Breast epithelium (tissue), 4 donors: ENCODE results near the gene MRPS27. TPM values are rescaled to one million over a fixed set of nuclear protein-coding genes. Genes with fewer than 3 reads are reported as not detected.

Experiments used
- DNase-seq, 2 donors: peaks; one replicate each; pipeline ENCODE4 v3.0.0-alpha.2; 2019; ENCODE audit warnings: low spot score in 2 of 2
- H3K27ac ChIP-seq, 2 donors: fragments of 200-600 bp; sonication (generic) in 1 of 2; one replicate each; pipeline ENCODE4 v1.5.1; 2016 to 2019; ENCODE audit warnings: mild to moderate bottlenecking in 1 of 2
- H3K27me3 ChIP-seq, 2 donors: fragments of 200-600 bp; sonication (generic) in 1 of 2; one replicate each; pipeline versions ENCODE4 v1.5.1 to v1.6.0; 2017 to 2019; ENCODE audit warnings: control low read depth in 1 of 2, mild to moderate bottlenecking in 1 of 2
- H3K36me3 ChIP-seq: fragments of 200-600 bp; one replicate; pipeline ENCODE4 v1.5.1; 2019
- H3K4me1 ChIP-seq, 2 donors: fragments of 200-600 bp; sonication (generic); one replicate each; pipeline ENCODE4 v1.5.1; 2016 to 2019; ENCODE audit warnings: control low read depth in 1 of 2
- H3K4me3 ChIP-seq, 3 donors: fragments of 200-600 bp; sonication (generic); 1 replicate in 2 of 3; 2 replicates in 1 of 3; pipeline ENCODE4 v1.5.1; 2016 to 2019; ENCODE audit warnings: mild to moderate bottlenecking in 3 of 3, moderate library complexity in 2 of 3
- H3K9me3 ChIP-seq, 2 donors: fragments of 200-600 bp; sonication (generic) in 1 of 2; one replicate each; pipeline ENCODE4 v1.5.1; 2016 to 2019; ENCODE audit warnings: control low read depth in 1 of 2
- POLR2A ChIP-seq: fragments of 450-650 bp; IDR thresholded peaks from one replicate; pipeline ENCODE4 v1.6.1; 2016; ENCODE audit warnings: antibody characterized with exemption, mild to moderate bottlenecking, moderate library complexity
- POLR2AphosphoS5 ChIP-seq, 3 donors: sonication (generic); formaldehyde crosslinking; IDR thresholded peaks; one replicate each; pipeline ENCODE4 v1.6.1; 2017; ENCODE audit warnings: antibody characterized with exemption in 3 of 3
- intact Hi-C: fragments of 100-400 bp; cut with DNase I; formaldehyde crosslinking; loops from one replicate; pipeline ENCODE4 v1.15.1; 2023; ENCODE audit warnings: low total_unique reads
- total RNA-seq, 3 donors: library from RNA; depleted of rRNA; stranded (reverse); fragments of >200 nt; gene quantifications; one replicate each; pipeline ENCODE4 v1.1.0, GENCODE V29; 2016
- TF ChIP-seq, protein P1 (sequence below), 3 donors: fragments of 450-650 bp; IDR thresholded peaks; one replicate each; pipeline ENCODE4 v1.5.1; 2016 to 2017; ENCODE audit warnings: antibody characterized with exemption in 3 of 3, mild to moderate bottlenecking in 3 of 3, moderate library complexity in 3 of 3

Gene MRPS27
- total RNA-seq, 3 donors from 2014 or later: 47.8 to 71.3 (median 51.8) TPM

DNA sequence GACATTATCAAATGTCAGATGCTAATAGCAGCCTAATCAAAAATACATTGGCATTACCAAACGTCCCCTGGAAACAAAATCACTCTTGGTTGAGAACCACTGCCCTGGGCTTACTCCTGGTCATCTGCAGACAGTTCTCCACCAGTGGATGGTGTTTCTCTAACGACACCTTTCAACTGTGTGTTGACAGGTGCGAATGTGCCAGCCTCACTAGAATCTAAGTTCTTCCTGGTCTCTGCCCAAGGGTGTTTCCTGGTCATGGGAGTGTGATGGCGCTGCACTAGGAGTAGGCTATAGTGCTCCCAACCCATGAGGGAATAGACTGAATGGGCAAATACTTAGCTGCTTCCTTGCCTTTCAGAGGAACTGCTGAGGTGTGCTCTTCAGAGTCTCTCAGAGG is 105.9 kb downstream of the MRPS27 start:
- Histone ChIP-seq H3K4me1 (peaks cover 0 to 13% of the 10 kb centered on the region in 2 donors), H3K36me3 (no peaks in the 10 kb centered on the region), H3K9me3 (no peaks in the 10 kb centered on the region), H3K27me3 (no peaks in the 10 kb centered on the region), H3K4me3 (no peak overlapping the region), H3K27ac (no peak overlapping the region)
- TF ChIP-seq POLR2A: no peak
- TF ChIP-seq POLR2AphosphoS5 (IDR thresholded peaks at IDR 0.05): no peak
- TF ChIP-seq, protein P1, sequence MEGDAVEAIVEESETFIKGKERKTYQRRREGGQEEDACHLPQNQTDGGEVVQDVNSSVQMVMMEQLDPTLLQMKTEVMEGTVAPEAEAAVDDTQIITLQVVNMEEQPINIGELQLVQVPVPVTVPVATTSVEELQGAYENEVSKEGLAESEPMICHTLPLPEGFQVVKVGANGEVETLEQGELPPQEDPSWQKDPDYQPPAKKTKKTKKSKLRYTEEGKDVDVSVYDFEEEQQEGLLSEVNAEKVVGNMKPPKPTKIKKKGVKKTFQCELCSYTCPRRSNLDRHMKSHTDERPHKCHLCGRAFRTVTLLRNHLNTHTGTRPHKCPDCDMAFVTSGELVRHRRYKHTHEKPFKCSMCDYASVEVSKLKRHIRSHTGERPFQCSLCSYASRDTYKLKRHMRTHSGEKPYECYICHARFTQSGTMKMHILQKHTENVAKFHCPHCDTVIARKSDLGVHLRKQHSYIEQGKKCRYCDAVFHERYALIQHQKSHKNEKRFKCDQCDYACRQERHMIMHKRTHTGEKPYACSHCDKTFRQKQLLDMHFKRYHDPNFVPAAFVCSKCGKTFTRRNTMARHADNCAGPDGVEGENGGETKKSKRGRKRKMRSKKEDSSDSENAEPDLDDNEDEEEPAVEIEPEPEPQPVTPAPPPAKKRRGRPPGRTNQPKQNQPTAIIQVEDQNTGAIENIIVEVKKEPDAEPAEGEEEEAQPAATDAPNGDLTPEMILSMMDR (IDR thresholded peaks at IDR 0.05): no peak
- no peak for DNase-seq
- intact Hi-C loops: no loop called here

DNA sequence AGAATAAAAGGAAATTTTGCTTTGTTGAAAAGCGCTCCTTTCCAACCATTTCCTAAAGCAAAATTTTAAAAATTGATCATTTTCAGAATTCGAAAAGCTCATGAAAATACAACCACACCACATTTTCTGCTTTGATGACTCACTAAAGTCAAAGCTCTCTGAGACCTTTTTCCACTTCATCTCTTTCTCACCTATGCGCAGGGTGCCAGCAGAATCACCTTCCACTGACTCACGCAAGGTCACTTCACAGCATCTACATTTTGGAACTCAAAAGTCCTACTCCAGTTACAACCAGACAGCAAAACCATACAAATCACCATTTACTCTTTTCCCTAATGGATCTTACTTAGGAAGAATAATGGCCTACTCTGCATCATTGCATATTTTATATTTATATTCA is 106.6 kb downstream of the MRPS27 start:
- no peaks in the 10 kb centered on the region for H3K27me3 ChIP-seq
- no peak overlapping the region for H3K4me3 ChIP-seq
- H3K27ac ChIP-seq: no peak overlapping the region
- no peaks in the 10 kb centered on the region for H3K9me3 ChIP-seq
- DNase-seq: no peak
- peaks cover 0 to 13% of the 10 kb centered on the region in 2 donors for H3K4me1 ChIP-seq
- TF ChIP-seq, protein P1 (IDR thresholded peaks at IDR 0.05): no peak
- no peak for TF ChIP-seq POLR2A
- TF ChIP-seq POLR2AphosphoS5 (IDR thresholded peaks at IDR 0.05): no peak
- intact Hi-C loops: no loop called here
- H3K36me3 ChIP-seq: no peaks in the 10 kb centered on the region

DNA sequence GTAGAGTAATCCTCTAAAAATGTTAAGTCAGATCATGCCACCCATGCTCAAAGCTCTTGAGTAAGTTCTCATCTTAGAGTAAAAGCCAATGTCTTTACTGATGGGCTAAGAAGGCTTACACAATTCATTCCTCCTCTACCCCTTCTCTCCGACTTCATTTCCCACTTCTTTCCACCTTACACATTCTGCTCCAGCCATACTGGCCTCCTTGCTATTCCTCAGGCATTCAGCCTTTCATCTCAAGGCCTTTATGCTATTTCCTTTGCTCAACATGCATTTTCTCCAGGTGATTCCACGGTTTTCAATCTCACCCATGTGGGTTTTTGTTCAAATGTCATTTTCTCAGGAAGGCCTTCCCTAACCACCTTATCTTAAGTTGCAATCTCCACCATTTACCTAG is 107.9 kb downstream of the MRPS27 start:
- H3K9me3 ChIP-seq: no peaks in the 10 kb centered on the region
- DNase-seq: no peak
- H3K36me3 ChIP-seq: no peaks in the 10 kb centered on the region
- intact Hi-C loops: no loop called here
- H3K4me1 ChIP-seq: peaks cover 0 to 13% of the 10 kb centered on the region in 2 donors
- no peak overlapping the region for H3K4me3 ChIP-seq
- TF ChIP-seq POLR2A: no peak
- TF ChIP-seq POLR2AphosphoS5 (IDR thresholded peaks at IDR 0.05): no peak
- TF ChIP-seq, protein P1 (IDR thresholded peaks at IDR 0.05): no peak
- no peaks in the 10 kb centered on the region for H3K27me3 ChIP-seq
- H3K27ac ChIP-seq: no peak overlapping the region

DNA sequence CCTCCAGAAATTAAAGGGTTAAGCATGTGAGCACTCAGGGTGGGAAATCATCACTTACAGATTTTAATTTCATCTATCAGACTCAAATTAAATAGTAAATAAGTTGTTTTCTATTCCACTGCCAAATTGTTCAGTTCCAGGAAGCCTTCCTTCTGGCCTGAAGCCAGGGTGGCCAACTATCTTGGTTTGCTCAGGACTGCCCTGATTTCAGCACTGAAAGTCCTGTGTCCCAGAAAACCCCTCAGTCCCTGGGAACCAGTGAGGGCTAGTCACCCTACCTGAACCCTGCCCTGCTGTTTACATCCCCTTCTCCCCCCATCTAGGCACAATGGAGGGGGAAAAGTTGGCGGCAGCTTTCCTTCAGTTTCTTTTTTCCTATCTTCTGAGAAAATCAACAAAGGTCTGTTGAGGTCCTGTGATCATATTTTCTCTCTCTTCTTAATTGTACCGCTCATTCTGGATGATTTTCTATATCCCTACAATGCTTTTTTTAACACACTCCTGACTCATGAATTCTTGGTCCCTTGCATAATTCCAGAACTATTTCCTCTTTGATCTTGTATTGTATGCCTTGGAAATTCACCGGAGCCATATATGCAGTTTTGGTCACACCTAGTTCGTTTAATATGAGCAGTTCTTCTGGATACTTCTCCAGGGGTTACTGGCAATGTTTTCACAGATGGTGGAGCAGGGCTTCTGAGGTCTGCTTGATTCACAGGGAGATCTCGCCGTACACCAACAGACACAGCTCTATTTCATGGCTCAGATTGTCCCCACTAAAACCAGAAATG is 109.0 kb downstream of the MRPS27 start:
- intact Hi-C loops: no loop called here
- Histone ChIP-seq H3K4me3 (no peak overlapping the region), H3K9me3 (no peaks in the 10 kb centered on the region)

More for the DNA sequence above, 109.0 kb downstream of the MRPS27 start:
- peak overlapping the region; percentile 81 to 87 for H3K27ac ChIP-seq
- no peaks in the 10 kb centered on the region for H3K27me3 ChIP-seq
- peak in 1 of 2 donors; percentile 58 for DNase-seq
- H3K4me1 ChIP-seq: peaks cover 0 to 13% of the 10 kb centered on the region in 2 donors
- TF ChIP-seq, protein P1 (IDR thresholded peaks at IDR 0.05): no peak
- TF ChIP-seq POLR2AphosphoS5 (IDR thresholded peaks at IDR 0.05): no peak
- TF ChIP-seq POLR2A: no peak
- no peaks in the 10 kb centered on the region for H3K36me3 ChIP-seq
